HG03045 (cell line): ENCODE results near the gene NABP2.
A peak's percentile ranks its signal among the peaks of the same experiment; 100 is the strongest.
"Not testable (repeated sequence)": the region's sequence is repeated elsewhere in the genome, so short reads cannot be mapped to it uniquely, and the experiment has no call there.

Experiments
- ATAC-seq: cut with Tn5 transposase; IDR thresholded peaks from one replicate; pipeline ENCODE4 v1.9.1; 2021; ENCODE audit warnings: mild to moderate bottlenecking, moderate library complexity; ENCODE audit not compliant: unreplicated experiment

The NABP2 gene

GRCh38 chr12:56242986-56243385 is 18.8 kb downstream of the NABP2 start:
- no peak for ATAC-seq

- no peak for ATAC-seq
Measured at GRCh38 chr12:56243731-56244181, 19.6 kb downstream of the NABP2 start.

- ATAC-seq, result no peak
Measured at GRCh38 chr12:56244494-56244893, 20.4 kb downstream of the NABP2 start.

- ATAC-seq, result no peak
Measured at GRCh38 chr12:56247923-56248322, 23.8 kb downstream of the NABP2 start.

GRCh38 chr12:56248711-56249110 is 24.6 kb downstream of the NABP2 start:
- ATAC-seq, result no peak

- no peak for ATAC-seq
Measured at GRCh38 chr12:56252649-56253048, 28.5 kb downstream of the NABP2 start.

- ATAC-seq, result no peak
Measured at GRCh38 chr12:56253091-56253490, 28.9 kb downstream of the NABP2 start.

GRCh38 chr12:56255671-56256070 is 31.5 kb downstream of the NABP2 start:
- ATAC-seq, result no peak

GRCh38 chr12:56256326-56256960 is 32.3 kb downstream of the NABP2 start:
- ATAC-seq, result no peak

- ATAC-seq, result no peak
Measured at GRCh38 chr12:56257071-56257470, 32.9 kb downstream of the NABP2 start.

GRCh38 chr12:56257491-56258067 is 33.4 kb downstream of the NABP2 start:
- peak; percentile 18 for ATAC-seq

GRCh38 chr12:56258068-56258819 is 34.1 kb downstream of the NABP2 start, which contains the start of gene ANKRD52:
Gene ANKRD52 (minus strand): TSS chr12:56258384. CDS start chr12:56258269, 115 bp downstream.
- peak; percentile 84 for ATAC-seq

GRCh38 chr12:56258820-56259183 is 34.7 kb downstream of the NABP2 start:
- no peak for ATAC-seq

- ATAC-seq, result no peak
Measured at GRCh38 chr12:56260380-56260779, 36.2 kb downstream of the NABP2 start.

GRCh38 chr12:56260921-56261320 is 36.8 kb downstream of the NABP2 start:
- no peak for ATAC-seq

- ATAC-seq, result no peak
Measured at GRCh38 chr12:56261503-56262232, 37.5 kb downstream of the NABP2 start.

GRCh38 chr12:56262955-56263354 is 38.8 kb downstream of the NABP2 start:
- ATAC-seq, result not testable (repeated sequence)

- not testable (repeated sequence) for ATAC-seq
Measured at GRCh38 chr12:56266068-56266692, 42.0 kb downstream of the NABP2 start.

- ATAC-seq, result peak; percentile 91
Measured at GRCh38 chr12:56266693-56267442, 42.7 kb downstream of the NABP2 start, which contains the start of gene COQ10A. Gene COQ10A (plus strand): TSS chr12:56266942. CDS start chr12:56267119, 177 bp downstream.
